ENCODE results near the gene TNS3. TPM values are rescaled to one million over a fixed set of nuclear protein-coding genes. Genes with fewer than 3 reads are reported as not detected.
"Not testable (repeated sequence)": the region's sequence is repeated elsewhere in the genome, so short reads cannot be mapped to it uniquely, and the experiment has no call there.

Gene TNS3
- polyA plus RNA-seq, 4 donors, result 83.1 to 95.6 (median 90.9) TPM

DNA sequence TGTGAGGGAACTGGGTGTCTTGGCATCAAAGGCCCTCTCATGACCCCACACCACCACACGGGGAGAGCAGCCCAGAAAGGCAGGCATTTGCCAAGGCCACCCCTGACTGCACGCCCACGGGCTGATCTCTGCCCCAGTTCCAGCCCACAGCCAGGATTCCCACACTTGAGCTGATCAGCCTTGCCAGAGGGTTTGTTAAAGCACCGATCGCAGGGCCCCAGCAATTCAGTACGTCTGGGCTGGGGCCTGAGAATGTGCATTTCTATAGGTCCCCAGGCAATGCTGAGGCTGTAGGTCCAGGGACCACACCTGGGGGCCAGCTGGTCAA, 103.9 kb downstream of the TNS3 start:
- no peak for DNase-seq (ENCODE audit: low read depth in 4 of 4, low spot score in 2 of 4)

DNA sequence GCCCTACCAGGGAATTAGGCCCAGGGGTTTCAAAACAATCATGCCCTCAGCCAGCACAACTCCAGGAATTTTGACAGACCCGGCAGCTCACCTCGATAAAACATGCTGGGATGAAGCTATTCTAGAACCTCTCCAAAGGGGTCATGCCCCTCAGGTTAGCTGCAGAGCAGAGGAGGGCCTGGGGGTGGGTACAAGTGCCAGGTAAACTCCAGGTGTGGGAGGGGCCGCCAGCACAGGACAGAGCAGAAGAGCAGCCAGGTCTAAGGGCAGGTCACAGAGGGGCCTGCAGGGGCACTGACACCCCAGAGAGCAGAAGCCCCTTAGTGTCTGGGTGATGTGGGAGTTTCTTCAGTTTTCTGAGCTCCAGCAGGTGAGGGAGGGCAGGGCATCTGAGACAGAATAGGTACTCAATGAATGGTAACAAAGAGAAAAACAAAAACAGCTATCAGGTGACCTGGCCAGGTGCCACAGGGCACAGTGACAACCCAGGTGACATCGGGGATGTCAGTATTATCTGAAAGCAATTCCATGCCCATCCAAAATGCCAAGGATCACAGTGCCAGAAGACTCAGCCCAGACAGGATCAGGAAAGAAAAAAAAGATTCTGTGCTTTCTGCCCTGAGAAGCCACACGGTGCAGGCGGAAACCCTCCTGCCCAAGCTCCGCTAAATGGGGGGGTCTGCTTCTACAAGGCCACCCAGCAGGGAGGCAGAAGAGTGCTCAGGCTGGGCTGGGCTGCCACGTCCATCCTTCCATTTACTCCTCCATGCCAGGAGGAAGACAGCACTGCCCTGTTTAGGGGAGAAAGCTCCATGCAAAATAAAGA, 104.5 kb downstream of the TNS3 start:
- DNase-seq (ENCODE audit: low read depth in 4 of 4, low spot score in 2 of 4), result no peak

DNA sequence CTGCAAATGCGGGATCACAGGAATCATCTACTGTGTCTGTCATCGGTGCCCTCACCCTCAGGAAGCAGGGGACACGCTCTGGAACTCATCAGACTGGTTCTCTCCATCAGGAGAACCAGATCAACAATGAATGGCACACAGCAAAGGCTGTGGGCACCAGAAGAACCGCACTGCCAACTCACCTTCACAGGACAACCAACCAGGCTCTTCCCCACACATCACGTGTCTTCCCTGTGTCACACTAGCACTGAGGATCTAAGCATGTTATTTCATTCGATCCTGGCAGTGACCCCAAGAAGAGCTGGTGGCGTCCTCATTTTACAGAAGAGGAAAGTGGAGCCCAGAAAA, 106.1 kb downstream of the TNS3 start:
- no peak for DNase-seq (ENCODE audit: low read depth in 4 of 4, low spot score in 2 of 4)

DNA sequence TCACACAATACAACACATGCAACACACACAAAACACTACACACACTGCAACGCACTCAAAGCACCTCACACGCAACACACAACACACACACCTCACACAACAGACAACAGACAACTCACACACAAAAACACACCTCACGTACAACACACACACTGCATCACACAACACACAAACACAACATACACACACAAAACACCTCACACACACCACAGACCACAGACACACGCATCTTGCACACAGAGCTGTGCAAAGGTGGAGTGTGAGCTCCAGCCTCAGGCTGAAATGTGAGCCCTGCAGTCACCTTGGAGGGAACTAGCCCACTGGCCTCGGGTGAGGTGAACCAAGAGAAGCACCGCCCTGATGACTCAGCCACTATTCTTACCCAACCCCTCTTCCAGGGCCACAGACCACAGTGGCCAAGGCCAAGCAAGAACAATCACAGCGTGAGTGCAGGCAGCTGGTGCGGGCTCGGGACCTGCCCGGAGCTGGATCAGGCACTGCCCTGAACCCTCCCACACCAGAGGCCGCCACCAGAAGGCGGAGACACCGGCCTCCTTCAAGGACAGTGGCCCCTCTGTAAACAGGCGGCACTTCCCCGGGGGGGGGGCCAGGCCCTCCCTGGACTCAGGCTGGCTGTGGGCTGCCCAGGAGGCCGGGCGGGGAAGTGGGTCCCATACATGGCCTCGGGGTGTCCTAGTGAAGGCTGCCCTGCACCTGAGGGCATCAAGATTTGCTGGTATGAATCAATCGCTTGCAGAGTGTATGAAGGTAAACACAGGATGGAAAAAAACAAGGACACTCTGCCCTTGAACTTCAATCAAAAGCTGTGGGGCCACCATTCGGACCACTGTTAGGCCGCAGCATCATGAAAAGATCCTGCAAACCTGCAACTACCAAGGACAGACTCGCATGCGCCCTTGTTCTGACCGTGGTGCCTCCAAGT, 106.7 kb downstream of the TNS3 start:
- no peak for DNase-seq (ENCODE audit: low read depth in 4 of 4, low spot score in 2 of 4)

DNA sequence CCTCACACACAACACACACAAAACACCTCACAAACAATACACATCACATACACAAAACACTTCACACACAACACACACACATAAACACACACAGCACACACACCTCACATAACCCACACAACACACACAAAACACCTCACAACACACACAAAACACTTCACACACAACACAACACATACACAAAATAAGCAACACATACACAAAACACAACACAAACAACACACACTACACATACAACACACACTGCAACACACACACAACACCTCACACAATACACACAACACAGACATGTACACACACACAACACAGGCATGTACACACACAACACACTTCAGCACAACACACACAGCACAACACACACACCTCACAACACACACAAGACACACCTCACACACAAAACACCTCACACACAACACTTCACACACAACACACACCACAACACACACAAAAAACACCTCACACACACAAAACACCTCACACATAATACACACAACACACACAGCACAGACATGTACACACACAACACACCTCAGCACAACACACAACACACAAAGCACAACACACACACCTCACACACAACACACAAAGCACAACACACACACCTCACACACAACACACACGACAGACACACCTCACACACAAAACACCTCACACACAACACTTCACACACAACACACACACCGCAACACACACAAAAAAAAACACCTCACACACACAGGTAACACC, 107.5 kb downstream of the TNS3 start:
- no peak for DNase-seq (ENCODE audit: low read depth in 4 of 4, low spot score in 2 of 4)

DNA sequence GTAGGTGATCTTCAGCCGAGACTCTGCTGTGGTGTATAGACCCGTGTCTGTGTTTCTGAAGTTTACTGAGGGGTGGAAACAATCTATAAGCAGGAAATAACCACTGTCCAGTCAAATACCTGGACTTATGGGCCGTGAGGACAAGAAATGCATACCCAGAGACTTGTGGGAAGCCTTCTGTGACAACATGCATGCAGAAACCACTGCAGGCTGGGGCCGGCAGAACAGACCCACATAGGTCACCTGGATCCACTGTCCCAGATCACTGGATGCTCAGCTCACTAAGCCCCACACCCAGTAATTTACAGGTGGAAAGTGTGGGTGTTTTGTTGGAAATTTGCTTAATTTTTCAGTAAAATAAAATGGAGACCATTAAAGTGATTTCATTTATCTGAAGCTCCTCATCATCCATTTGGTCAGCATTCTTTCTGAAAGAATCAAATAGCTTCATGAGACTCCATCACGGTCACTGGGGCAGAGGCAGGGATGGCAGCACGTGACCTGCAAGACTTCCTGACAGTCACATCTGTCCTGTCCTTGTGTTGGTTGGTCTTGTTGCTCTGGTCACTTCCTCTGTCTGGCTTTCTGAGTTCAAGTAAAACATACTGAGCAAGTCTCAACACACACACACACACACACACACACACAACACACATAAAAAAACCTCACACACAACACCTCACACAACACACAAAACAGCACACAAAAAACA, 108.3 kb downstream of the TNS3 start:
- DNase-seq (ENCODE audit: low read depth in 4 of 4, low spot score in 2 of 4), result no peak

DNA sequence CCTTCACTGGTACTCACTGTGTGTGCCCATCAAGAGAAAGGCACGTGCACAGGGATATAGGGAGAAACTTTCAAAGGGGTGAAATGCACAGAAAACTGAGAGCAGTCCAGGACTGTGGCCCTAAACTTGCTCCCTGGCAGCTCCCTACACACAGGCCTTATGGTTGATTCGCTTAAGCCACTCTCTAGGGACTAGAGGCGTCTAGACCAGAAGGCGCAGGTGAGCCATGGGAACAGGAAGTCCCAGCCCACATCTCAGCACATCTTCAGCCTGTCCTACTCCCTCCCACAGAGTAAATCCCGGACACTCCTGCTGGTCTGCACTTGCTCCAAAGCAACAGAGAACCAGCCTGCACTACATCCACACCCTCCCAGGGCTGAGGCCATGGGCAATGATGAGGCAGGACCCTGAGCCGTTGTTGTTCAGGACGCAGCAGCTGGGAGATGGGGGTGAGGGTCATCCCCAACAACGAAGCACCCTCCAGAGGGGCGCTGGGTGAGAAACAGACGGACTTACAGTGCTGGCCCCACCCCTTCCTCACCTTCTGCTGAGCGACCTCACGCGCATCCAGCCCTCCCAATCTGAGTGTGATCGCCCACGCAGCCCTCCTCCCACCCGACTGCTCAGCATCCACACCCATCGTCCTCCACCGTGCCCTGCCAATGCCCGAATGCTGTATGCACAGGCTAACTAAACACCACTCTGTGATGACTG, 109.3 kb downstream of the TNS3 start:
- no peak for DNase-seq (ENCODE audit: low read depth in 4 of 4, low spot score in 2 of 4)

DNA sequence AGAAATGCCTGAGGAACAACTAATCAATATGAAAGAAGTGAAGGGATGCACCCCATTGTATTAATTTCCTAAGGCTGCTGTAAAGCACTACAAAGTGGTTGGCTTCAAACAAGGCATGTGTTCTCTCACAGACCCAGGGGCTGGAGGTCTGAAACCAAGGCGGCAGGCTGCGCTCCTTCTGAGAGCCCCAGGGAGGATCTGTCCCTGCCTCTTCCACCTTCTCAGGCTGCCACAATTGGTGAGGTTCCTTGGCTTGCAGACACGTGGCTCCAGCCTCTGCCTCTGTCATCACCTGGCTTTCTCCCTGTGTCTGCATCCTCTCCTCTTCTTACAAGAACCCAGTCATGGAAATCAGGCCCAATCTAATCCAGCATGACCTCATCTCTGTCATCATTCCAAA, 110.1 kb downstream of the TNS3 start:
- no peak for DNase-seq (ENCODE audit: low read depth in 4 of 4, low spot score in 2 of 4)

DNA sequence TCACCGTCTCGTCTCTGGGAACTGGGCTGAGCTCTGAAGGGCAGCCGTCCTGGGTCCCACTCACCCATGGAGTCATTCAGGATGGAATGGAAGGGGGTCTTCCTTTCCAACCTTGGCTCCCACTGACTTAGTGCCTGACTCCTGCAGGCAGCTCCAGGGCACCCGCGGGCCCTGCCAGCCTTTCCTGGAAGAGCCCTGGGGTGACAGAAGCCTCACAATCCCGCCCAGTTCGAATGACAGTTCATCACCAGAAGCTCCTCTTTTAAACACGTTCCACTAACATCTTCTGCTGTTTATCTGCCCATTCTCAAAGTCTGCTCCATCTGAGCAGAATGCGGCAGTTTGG, 110.6 kb downstream of the TNS3 start:
- no peak for DNase-seq (ENCODE audit: low read depth in 4 of 4, low spot score in 2 of 4)

DNA sequence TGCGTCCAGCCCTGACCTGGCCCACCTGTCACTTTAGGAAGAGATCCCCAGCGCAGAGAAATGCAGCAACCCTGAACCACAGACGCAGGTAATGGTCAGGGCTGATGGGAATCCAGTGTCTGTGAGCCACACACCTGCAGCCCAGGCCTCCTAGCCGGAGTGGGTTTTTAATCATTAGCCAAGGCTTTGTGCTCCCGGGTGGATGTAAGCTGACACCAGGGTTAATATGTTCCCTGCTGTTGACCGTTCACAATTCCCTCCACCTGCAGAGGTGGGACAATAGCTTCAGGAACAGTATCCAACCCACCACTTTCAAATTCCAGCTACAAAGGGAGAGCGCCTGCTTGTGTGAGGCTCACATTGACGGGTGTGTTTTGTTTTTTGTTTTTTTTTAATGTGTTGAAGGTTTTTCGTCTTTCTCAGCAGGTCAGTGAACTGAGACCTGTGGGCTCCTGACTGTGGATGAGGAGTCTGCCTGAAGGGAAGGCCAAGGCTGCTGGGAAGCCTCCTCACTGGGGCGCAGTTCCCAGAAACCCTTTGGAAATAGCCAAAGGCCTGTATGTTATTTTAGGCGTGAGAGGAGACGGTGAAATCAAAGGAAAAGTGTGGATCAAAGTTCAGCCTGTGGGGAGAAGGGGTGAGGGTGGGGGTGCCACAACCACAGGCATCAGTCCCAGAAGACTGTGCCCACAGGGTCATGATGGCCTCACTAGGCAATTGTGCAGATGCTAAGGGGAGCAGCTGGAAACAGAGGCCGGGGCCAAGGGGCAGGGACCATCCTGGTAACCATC, 111.1 kb downstream of the TNS3 start:
- DNase-seq (ENCODE audit: low read depth in 4 of 4, low spot score in 2 of 4), result peak in 1 of 4 donors; percentile 69

DNA sequence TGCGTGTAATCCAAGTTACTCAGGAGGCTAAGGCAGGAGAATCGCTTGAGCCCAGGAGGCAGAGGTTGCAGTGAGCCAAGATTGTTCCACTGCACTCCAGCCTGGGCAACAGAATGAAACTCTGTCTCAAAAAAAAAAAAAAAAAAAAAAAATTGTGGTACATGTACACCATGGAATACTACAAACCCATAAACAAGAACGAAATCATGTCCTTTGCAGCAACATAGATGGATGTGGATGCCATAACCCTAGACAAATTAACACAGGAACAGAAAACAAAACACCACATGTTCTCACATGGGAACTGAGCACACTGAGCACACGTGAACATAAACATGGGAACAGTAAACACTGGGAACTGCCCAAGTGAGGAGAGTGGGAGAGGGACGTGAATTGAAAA, 112.1 kb downstream of the TNS3 start:
- not testable (repeated sequence) for DNase-seq (ENCODE audit: low read depth in 4 of 4, low spot score in 2 of 4)

DNA sequence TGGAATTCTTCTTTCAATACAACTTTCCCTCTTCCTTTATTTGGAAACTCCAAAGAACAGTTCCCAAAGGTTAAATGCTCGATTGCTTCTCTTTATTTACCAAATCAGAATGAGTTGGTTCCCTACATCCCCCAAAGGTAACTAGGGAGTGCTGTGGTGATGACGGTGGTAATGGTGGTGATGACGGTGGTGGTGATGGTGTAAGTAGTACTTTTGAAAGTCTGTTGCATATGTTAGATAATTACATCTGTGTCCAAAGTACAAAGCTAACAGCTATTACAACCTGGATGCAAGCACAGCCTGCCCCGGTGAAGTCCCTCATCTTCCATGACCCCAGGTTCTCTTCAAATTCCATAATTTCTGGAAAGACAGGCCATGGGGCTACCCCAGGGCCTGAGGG, 115.1 kb downstream of the TNS3 start:
- DNase-seq (ENCODE audit: low read depth in 4 of 4, low spot score in 2 of 4), result no peak

DNA sequence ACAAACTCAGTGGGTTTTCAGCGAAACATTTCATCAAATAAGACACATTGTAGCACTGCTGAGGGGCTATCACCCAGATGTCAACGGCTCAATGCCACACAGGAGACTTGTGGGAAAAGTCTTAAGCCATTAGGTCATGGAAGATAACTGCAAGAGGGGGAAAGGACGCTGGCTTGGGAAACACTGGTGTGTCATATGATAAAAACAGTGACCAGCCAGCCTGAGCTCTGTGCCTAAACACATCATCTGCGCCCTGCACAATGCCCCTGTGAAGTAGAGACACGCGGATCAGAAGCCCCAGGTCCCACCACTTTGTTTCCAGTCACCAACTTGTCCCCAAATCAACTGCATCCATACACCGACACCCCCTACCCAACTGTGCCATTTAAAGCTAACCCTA, 116.7 kb downstream of the TNS3 start:
- DNase-seq (ENCODE audit: low read depth in 4 of 4, low spot score in 2 of 4), result no peak

DNA sequence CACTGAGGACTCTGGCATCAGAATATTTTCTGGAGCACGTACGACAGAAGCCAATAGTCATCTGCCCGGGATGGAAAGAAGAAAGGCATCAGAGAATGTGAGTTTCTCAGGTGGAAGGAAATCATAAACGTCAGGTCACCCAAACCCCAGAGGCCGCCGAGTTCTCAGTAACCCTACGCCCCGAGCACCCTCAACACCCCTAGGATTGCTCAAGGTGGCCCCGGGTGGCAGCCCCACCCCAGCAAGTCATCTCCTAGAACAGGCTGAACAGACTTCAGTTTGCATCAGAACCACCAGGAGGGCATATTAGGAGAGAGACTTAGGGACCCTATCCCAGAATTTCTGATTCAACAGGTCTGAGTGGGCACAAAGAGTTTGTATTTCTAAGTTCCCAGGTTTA, 117.6 kb downstream of the TNS3 start:
- DNase-seq (ENCODE audit: low read depth in 4 of 4, low spot score in 2 of 4), result no peak

DNA sequence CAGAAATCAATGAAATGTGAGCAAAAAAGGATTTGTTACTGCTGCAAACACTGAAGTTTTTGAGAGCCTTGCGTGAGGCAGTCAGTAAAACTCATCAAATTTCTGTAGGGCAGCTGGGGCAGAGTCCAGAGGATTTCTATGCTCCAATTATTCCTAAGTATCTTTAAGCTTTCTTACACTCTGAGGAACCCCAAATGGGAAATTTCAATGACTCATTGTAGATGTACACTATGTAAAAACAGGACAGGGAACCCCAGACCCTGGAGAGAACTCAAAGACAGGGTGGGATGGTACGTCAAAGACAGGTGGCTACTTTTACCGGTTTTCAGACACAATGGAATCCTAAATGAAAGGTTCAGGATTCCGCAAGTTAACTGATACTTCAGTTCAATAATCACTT, 120.2 kb downstream of the TNS3 start:
- no peak for DNase-seq (ENCODE audit: low read depth in 4 of 4, low spot score in 2 of 4)

DNA sequence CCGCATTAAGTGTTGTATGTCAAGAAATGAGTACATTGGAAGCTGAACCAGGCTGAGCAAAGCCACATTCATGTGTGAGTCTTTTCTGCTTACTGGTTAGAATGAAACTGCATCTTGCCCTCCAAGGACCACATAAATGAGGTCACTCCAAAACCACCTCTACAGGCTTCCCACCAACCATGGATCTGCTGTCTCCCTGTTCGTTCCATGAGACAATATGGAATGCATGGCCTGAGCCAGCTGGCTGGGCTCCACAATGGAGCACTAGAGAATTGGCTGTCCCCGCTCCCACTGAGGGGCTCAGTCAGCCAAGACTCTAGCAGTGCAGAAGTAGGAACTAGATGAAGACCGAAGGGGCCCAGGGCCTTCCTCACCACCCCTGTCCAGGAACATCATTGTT, 120.8 kb downstream of the TNS3 start:
- no peak for DNase-seq (ENCODE audit: low read depth in 4 of 4, low spot score in 2 of 4)

DNA sequence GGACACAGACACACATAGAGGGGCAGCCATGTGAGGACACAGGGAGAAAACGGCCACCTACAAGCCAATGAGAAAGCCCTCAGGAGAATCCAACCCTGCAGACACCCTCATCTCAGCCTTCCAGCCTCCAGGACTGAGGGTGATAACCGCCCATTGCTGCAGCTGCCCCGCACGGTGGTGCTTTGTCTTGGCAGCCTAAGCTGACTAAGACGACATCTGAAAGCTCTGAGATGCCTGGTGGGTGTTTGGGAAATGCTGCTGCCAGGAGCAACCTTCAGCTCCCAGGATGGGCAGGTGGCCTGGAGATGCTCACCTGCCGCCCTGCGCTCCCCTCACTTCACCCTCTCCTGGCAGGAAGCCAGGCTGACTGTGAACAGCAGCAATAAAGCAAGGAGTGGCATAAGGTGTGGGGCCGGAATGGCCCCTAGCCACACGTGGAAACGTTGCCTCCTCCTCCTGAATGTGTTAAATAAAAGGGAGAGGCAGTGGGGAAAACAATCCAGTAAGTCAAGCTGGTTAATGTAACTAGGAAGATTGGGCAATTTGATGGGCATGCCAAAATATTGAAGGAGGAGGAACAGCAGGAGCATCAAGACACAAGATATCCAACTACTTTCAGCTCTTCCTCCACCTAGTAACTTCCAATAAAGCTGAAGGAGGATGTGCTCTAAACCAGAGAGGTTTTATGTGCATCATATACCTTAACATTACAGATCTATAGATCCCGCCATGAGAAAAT, 121.5 kb downstream of the TNS3 start:
- no peak for DNase-seq (ENCODE audit: low read depth in 4 of 4, low spot score in 2 of 4)

DNA sequence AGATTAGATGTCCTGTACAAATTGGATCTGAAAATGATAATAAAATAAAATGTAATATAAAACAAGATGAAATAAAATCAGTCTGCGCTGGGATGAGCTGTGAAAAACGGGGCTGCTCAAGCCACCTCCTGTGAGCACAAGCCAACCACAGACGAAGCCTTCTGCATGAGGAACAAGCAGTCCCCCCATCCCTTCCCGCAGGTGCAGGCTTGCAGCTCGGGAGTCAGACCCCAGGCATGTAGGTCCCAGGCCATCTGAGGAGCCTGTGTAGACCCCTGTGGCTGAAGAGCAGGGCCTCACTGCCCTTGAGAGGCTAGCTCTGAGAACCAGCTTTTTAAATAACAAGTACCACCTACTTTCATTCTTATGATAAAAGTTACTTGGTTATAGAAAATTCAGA, 123.4 kb downstream of the TNS3 start:
- no peak for DNase-seq (ENCODE audit: low read depth in 4 of 4, low spot score in 2 of 4)

DNA sequence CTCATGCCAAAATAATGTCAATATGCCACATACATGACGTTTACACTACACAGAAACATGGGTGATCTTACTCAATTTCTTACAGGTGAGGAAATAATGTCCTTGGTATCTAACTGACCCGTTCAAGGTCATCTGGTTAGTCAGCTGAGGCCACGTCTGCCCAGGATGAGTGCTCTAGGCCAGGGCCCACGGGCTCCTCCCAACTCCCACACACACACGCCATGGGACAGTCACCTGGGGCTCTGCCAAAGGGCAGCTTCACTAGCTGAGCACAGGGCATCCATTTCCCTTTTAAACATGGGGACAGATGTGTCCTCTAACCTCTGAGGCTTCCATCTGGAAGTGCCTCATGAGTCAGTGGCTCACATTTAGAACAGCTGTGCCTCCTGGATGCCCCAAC, 123.9 kb downstream of the TNS3 start:
- no peak for DNase-seq (ENCODE audit: low read depth in 4 of 4, low spot score in 2 of 4)
